AG08395 (cell line): ENCODE data around the gene CNN2.

Experiments
- DNase-seq: peaks from one replicate; pipeline ENCODE4 v3.0.0; 2012; ENCODE audit warnings: mixed read lengths, low spot score

CNN2 gene

DNA sequence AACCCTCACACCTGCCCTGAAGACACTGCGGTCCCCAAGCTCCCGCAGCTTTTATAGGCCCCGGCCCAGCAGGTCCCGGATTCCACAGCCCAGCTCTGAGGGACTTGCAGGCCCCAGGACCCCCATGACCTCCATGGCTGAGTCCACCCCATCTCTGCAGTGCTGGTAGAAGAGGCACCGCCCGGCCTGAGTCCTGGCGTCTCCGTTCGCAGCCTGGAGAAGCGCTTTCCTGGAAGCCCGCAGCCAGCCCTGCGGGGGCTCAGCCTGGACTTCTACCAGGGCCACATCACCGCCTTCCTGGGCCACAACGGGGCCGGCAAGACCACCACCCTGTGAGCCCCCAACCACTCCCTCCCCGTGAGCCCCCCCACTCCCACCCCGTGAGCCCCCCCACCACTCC, 22.7 kb downstream of the CNN2 start:
- no peak for DNase-seq

- DNase-seq: no peak
These were observed 23.4 kb downstream of the CNN2 start for GRCh38 chr19:1049800-1050199.

GRCh38 chr19:1050989-1051788, 24.8 kb downstream of the CNN2 start:
- no peak for DNase-seq

- no peak for DNase-seq
These were observed 25.4 kb downstream of the CNN2 start for GRCh38 chr19:1051791-1052190.

GRCh38 chr19:1052349-1052975, 26.1 kb downstream of the CNN2 start:
- DNase-seq: no peak

DNA sequence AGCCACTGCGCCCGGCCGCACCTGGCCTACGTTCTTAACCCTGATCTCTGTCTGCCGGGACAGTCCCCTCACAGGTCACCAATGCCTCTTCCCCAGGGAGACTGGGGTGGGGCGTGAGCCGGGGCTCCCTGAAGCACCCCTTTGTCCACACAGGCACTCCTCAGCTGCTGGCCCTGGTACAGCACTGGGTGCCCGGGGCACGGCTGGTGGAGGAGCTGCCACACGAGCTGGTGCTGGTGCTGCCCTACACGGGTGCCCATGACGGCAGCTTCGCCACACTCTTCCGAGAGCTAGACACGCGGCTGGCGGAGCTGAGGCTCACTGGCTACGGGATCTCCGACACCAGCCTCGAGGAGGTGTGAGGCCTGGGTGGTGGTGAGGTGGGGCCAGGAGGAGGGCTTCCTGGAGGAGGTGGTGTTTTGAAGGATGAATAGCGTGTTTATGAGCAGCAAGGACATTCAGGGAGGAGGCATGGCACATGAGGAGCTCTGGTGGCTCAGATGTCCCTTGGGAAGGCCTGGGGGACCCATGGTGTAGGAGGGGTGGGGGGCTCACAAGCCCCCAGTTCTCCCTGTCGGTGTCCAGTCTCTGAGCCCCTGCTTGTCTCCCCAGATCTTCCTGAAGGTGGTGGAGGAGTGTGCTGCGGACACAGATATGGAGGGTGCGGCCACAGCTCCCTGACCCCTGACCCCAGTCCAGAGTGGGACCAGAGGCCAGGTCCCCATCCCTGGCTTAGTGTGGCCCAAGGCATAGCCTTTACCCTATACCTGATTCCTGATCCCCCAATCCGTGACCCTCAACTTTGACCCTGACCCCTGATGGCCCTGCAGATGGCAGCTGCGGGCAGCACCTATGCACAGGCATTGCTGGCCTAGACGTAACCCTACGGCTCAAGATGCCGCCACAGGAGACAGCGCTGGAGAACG, 27.0 kb downstream of the CNN2 start:
- no peak for DNase-seq

DNA sequence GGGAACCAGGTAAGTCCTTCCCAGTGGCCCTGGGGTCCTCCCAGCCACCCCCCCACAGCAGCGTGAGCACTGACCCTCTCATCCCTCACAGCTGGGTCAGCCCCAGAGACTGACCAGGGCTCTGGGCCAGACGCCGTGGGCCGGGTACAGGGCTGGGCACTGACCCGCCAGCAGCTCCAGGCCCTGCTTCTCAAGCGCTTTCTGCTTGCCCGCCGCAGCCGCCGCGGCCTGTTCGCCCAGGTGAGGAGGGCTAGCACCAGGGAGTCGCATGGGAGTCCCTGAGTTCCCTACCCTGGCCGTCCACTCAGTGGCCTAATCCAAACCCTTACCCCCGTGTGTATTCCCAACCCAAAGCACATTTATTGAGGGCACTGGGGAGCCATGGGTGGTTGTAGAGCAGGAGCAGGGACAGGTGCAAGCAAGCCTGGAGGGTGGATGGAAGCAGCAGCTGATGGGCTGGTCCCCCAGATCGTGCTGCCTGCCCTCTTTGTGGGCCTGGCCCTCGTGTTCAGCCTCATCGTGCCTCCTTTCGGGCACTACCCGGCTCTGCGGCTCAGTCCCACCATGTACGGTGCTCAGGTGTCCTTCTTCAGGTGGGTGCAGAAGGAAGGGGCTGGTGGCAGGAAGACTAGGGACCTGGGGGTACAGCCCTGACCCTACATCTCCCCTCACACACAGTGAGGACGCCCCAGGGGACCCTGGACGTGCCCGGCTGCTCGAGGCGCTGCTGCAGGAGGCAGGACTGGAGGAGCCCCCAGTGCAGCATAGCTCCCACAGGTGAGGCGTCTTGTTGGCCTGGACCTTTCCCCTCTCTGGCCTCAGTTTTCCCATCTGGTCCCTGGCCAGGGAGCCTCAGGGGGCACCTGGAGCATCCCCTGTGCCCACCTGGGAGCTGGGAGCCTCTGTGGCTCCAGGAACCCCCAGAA, 28.0 kb downstream of the CNN2 start:
- no peak for DNase-seq

DNA sequence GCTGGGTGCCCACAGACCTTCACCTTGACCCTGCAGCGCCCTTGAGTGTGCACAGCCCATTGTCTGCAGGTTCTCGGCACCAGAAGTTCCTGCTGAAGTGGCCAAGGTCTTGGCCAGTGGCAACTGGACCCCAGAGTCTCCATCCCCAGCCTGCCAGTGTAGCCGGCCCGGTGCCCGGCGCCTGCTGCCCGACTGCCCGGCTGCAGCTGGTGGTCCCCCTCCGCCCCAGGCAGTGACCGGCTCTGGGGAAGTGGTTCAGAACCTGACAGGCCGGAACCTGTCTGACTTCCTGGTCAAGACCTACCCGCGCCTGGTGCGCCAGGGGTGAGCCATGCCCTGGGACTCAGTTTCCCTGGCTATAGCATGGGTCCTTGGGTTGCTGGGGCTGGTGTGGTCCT, 28.6 kb downstream of the CNN2 start:
- DNase-seq: no peak

DNA sequence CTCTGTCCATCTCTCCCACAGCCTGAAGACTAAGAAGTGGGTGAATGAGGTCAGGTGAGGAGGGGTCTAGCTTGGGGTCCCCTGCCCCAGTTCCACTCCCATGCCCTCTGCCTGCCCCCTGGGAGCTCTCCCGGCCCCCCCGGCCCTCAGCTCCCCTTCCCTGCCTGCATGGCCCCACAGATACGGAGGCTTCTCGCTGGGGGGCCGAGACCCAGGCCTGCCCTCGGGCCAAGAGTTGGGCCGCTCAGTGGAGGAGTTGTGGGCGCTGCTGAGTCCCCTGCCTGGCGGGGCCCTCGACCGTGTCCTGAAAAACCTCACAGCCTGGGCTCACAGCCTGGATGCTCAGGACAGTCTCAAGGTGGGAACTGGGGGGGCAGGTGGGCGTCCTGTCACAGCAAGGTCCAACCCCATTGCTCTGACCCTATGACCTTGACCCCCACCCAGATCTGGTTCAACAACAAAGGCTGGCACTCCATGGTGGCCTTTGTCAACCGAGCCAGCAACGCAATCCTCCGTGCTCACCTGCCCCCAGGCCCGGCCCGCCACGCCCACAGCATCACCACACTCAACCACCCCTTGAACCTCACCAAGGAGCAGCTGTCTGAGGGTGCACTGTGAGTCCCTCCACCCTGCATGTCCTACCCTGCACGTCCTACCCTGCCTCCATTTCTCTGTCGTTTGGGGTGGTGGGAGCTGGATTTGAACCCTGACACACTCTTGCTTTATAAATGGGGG, 29.6 kb downstream of the CNN2 start:
- DNase-seq: no peak

GRCh38 chr19:1057176-1057855, 30.9 kb downstream of the CNN2 start:
- no peak for DNase-seq

GRCh38 chr19:1058112-1058511, 31.7 kb downstream of the CNN2 start:
- no peak for DNase-seq

DNA sequence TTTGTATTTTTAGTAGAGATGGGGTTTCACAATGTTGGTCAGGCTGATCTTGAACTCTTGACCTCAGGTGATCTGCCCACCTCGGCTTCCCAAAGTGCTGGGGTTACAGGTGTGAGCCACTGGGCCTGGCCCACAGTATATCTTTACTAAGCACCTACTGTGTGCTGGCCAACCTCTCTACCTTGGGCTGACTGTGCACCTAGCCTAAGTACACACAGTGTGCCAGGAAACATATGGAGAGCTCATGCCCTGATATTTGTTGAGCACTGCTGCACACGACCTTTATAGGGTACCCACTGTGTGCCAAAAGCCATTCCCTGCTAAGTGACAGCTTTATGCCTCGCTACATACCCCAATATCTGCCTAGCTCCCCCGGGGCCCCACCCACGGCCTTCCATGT, 34.3 kb downstream of the CNN2 start:
- DNase-seq: no peak

GRCh38 chr19:1061987-1062386, 35.6 kb downstream of the CNN2 start:
- no peak for DNase-seq

DNA sequence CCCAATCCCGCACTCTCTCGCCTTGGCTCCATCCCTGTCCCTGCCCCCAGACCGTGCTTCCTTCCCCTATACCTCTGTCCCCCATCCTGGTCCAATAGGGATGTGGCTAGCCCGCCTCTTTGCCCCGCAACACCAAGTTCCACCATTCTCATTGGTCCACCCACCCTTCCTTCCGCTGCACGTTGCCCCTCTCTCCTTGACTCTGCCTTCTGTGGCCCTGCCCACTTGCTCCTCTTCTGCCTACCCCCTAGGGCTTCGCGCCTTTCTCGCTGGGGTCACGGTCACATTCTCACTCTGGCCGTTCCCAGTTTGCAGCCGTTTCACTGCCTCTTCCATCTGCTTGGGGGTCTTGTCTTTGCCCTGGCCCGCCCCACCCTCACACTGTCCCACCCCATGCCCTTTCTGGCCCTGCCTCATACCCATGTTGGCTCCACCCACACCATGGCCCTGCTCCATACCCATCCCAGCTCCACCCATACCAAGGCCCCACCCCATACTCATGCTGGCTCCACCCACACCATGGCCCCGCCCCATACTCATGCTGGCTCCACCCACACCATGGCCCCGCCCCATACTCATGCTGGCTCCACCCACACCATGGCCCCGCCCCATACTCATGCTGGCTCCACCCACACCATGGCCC, 36.1 kb downstream of the CNN2 start:
- DNase-seq: no peak

DNA sequence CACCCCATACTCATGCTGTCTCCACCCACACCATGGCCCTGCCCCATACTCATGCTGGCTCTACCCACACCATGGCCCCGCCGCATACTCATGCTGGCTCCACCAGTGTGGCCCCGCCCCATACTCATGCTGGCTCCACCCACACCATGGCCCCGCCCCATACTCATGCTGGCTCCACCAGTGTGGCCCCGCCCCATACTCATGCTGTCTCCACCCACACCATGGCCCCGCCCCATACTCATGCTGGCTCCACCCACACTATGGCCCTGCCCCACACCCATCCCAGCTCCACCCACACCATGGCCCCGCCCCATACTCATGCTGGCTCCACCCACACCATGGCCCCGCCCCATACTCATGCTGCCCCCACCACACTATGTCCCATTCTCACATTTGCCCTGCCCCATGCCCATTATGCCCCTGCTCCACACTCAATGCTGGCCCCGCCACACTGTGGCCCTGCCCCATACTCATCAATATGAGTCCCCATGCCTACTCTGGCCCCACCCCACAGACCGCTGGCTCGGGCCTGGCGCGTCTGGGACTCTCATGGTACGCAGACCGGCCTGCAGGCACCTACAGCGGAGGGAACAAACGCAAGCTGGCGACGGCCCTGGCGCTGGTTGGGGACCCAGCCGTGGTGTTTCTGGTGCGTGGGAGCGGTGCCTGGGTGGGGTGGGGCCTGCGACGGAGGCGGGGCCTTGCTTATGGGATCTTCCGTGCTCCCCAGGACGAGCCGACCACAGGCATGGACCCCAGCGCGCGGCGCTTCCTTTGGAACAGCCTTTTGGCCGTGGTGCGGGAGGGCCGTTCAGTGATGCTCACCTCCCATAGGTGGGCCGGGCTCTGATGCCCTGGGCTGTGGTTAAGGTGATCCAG, 36.9 kb downstream of the CNN2 start:
- DNase-seq: no peak

DNA sequence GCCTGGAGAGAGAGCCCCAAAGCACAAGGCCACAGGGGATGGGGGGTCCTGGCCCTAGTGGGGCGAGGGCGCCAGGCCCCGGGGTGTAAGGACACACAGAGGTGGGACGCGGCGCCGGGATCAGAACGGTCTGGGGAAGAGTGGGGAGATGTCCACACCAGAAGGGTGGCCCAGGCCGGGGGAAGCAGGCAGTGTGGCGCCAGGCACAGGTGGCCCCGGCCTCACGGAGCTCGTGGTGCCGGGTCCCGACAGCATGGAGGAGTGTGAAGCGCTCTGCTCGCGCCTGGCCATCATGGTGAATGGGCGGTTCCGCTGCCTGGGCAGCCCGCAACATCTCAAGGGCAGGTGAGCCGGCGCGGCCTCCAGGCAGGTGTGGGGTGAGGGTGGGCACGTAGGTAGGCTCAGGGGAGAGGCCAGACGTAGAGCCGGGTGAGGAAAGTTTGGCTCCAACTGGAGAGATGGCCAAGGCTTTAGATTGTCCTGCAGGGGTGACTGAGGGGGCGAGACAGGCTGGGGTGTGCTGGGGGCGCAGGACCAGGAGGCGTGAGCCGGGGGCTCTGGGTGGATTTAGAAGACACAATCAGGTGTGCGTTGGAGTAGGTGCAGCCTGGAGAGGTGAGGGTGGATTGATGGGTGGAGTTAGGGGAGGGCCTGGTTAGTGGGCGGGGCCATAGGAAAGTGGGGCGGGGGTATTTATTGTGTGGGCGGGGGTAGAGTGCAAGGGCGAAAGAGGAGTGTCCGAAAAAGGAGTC, 37.7 kb downstream of the CNN2 start:
- no peak for DNase-seq

- peak; percentile 75 for DNase-seq
These were observed 38.5 kb downstream of the CNN2 start for GRCh38 chr19:1064661-1065605.
